CD4-positive, alpha-beta T cell treated with Interleukin-15 for 4 hours (primary cell): ENCODE results near the gene CADPS2.

Experiments
- DNase-seq: peaks from one replicate; pipeline ENCODE4 v3.0.0-alpha.2; 2020; ENCODE audit warnings: low spot score

Gene CADPS2

DNA sequence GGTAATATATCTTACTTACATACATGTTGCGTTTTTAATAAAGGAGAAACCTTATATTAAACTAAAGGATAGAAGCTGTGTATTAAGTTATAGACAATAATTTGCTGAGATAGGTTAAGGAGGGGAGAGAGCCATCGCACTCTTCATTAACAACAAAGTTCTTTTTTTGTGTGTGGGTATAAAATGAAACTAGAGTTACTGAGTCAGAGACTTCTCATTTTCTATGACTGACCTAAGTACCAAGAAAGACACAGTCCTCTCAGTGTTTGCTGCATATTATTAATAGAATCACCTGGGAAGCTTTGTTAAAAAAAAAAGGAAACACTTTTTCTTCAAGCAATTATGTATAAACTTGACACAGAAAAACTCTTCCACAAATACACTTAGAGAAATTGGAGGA is 613.1 kb downstream of the CADPS2 start:
- DNase-seq, result no peak

DNA sequence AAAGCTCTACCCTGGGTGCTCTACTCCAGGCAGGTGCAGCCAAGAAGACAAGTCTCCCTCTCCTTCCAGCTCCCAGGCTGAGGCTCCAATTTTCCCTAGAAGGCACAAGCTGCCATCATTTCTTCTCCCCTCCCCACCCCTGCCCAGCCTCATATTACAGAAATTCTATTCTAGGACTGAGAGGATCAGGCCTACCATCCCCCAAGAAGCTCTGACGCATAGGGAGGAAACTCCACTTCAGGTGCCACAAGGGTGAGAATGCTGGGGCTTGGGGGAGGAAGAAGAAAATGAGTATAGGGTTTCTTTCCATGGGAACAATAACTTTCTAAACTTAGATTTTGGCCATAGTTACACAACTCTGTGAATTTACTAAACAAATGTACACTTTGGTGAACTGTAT is 617.0 kb downstream of the CADPS2 start:
- DNase-seq, result no peak
